Subcutaneous preadipocyte (primary cell): ENCODE results near the gene CYP2D6. TPM values are rescaled to one million over a fixed set of nuclear protein-coding genes. Genes with fewer than 3 reads are reported as not detected.

Experiments
- total RNA-seq: library from RNA; depleted of rRNA; stranded (reverse); fragments of >200 nt; gene quantifications from 2 replicates; pipeline ENCODE4 v1.2.3, GENCODE V29; 2012

CYP2D6 gene
- 0.20 and 0.37 TPM in 2 replicates for total RNA-seq

DNA sequence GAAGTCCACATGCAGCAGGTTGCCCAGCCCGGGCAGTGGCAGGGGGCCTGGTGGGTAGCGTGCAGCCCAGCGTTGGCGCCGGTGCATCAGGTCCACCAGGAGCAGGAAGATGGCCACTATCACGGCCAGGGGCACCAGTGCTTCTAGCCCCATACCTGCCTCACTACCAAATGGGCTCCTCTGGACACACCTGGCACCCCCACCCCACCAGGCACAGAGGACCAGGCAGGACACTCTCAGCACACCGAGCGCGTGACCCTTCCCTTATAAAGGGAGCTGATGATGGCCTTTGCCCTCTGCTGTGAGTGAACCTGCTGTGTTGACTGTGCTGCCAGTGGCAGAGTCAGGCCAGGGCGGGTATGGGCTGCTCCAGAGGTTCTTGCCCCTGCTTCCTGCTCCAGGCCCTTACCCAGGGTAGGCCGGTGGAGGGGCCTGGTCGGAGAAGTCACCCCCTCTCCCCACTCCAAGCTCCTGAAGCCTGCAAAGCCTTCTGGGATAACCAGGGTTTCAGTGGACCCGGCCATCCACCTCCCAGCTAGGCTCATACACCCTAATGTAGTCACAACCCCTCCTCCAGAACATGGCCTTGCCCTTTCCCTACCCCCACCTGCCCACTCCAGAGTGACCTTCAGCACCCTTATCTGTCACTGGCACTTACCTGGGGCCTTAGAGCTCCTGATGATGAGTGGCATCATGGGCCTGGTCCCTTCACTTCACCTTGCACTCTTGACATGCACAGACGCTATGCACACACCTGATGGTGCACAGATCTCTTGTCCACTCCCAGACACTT, at the start of gene CYP2D6:
CYP2D6 (minus strand) TSS at position 172 of the 793 bp plus-strand sequence; CDS start at position 153, 19 bp downstream.

DNA sequence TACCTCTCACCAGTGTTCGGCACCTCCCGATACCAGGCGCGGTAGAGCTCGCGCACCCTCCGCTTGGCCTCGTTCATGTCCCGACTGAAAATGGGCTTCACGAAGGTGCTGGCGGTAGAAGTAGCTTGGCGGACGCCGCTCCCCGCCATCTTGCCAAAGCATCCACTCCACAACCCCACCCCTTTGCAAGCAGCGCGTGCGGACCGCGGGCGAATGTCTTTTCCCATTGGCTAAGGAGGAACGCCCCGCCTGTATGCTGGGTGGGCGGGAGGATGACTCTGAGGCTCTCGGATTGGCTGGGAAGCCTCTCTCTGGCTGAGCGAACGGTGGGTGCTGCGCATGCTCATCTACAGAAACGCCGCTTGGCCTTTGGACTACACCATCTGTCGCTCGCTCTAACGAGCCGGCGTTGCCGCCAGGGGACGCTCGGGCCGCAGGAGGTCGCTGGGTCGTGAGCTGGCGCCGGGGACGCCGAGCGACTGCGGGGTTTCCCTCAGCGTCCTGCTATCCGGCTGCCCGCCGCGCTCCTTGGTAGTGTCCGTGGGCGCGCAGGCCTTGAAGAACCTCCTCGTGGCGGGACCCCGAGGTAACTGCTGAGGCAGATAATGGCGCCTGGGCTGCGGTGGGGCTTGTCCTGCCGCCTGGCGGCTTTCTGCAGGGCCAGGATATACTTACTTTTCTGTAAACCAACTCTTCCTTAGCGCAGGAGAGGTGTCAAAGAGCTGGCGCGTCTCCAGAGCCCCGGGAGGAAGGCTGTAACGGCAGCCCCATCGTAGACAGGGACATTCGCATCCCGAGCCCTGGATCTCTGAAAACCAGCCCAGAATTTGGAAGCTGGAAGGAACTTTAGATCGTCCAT, 39.8 kb downstream of the CYP2D6 start, which contains the start of gene NDUFA6:
NDUFA6 (minus strand) TSS at position 177 of the 859 bp plus-strand sequence; CDS start at position 149, 28 bp downstream.

DNA sequence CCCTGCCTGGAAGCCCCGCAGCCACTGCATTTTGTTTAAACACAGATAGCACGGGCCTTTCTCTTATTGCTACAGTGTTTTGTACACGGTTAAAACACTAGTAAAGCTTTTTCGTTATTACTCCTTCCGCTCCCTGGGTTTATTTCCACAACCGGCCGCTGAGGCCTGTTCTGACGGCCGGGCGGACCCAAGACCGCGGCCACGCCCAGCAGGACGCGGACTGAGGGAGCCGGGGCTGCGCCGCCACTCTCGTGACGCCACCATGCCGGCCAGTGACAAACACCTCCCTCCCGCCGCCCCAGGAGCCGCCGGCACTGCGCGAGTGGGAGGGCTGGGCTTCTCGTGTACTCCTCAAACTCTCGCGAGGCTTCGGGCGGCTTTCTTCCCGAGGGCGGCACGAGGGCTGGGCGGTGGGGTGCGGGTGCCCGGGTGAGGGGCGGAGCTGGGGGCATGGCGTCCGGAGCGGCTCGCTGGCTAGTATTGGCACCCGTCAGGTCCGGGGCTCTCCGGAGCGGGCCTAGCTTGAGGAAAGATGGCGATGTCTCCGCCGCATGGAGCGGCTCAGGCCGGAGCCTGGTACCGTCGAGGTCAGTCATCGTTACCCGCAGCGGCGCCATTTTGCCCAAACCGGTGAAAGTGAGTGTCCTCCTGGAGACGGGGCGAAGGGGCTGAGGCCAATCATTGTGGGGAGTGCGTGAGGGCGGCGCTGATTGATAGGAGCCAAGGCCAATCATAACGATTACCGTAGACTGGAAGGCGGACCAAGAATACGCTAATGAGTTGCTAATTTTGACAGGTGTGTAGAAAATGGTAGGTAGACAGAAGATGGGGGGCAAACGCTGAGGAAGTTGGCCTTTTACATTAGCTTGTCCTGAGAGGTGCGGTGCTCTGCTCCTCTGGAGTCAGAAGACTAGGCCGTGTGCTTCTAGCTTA, 51.0 kb downstream of the CYP2D6 start, which contains the start of gene SMDT1:
SMDT1 (plus strand) TSS at position 382 of the 933 bp plus-strand sequence; CDS start at position 451, 69 bp downstream.

Other genes starting within 250 kb of the CYP2D6 start
- gene SHISA8, start 215.7 kb downstream of the CYP2D6 start, total RNA-seq, result not detected in 2 replicates
- gene TNFRSF13C, start 204.0 kb downstream of the CYP2D6 start, total RNA-seq, result 0.20 and 0.37 TPM in 2 replicates
- gene CENPM, start 183.7 kb downstream of the CYP2D6 start, total RNA-seq, result 25.6 and 26.5 TPM in 2 replicates
- gene SEPTIN3, start 161.4 kb downstream of the CYP2D6 start, total RNA-seq, result under 0.01 TPM in 1 of 2 replicates, not detected in the other
- gene WBP2NL, start 132.0 kb downstream of the CYP2D6 start, total RNA-seq, result 0.37 TPM in 1 of 2 replicates, not detected in the other
- gene NAGA, start 60.0 kb downstream of the CYP2D6 start, total RNA-seq, result 40.1 and 40.9 TPM in 2 replicates
- 10.4 and 10.7 TPM in 2 replicates for gene PHETA2, start 56.6 kb downstream of the CYP2D6 start, total RNA-seq
- 2.9 and 4.1 TPM in 2 replicates for gene SMDT1, start 51.1 kb downstream of the CYP2D6 start, total RNA-seq
- gene NDUFA6, start 40.0 kb downstream of the CYP2D6 start, total RNA-seq, result 36.6 and 37.1 TPM in 2 replicates
- 20.6 and 39.1 TPM in 2 replicates for gene TCF20, start 139.8 kb upstream of the CYP2D6 start, total RNA-seq